Transverse colon (tissue), 4 donors: ENCODE results near the gene IDI1. TPM values are rescaled to one million over a fixed set of nuclear protein-coding genes. Genes with fewer than 3 reads are reported as not detected.

Experiments
- DNase-seq: peaks from one replicate; pipeline ENCODE4 v3.0.0-alpha.2; 2019
- H3K27ac ChIP-seq, 4 donors: fragments of 200-600 bp; sonication (generic); 2 replicates each; pipeline ENCODE4 v1.5.1; 2016 to 2018; ENCODE audit warnings: inconsistent platforms in 4 of 4
- H3K27me3 ChIP-seq: fragments of 200-600 bp; sonication (generic); 2 replicates; pipeline ENCODE4 v1.5.1; 2017; ENCODE audit warnings: inconsistent platforms
- H3K36me3 ChIP-seq, 4 donors: fragments of 200-600 bp; sonication (generic); 2 replicates each; pipeline ENCODE4 v1.5.1; 2017 to 2019; ENCODE audit warnings: inconsistent platforms in 4 of 4
- H3K4me1 ChIP-seq, 4 donors: fragments of 200-600 bp; sonication (generic); 2 replicates each; pipeline ENCODE4 v1.5.1; 2017 to 2020; ENCODE audit warnings: inconsistent platforms in 4 of 4
- H3K4me3 ChIP-seq, 4 donors: fragments of 200-600 bp; sonication (generic); 1 replicate in 1 of 4; 2 replicates in 3 of 4; pipeline versions ENCODE4 v1.5.1 to v1.6.1; 2017 to 2019; ENCODE audit warnings: inconsistent platforms in 4 of 4
- H3K9me3 ChIP-seq, 2 donors: fragments of 200-600 bp; sonication (generic); 2 replicates each; pipeline ENCODE4 v1.5.1; 2017 to 2019; ENCODE audit warnings: inconsistent platforms in 2 of 2
- CTCF ChIP-seq, 5 experiments: fragments of 200-600 bp in 3 of 5; fragments of 450-650 bp in 2 of 5; sonication (generic) in 3 of 5; IDR thresholded peaks; 1 replicate in 2 of 5; 2 replicates in 3 of 5; pipeline ENCODE4 v1.5.1; 2016 to 2017; ENCODE audit warnings: antibody characterized with exemption in 5 of 5, inconsistent platforms in 3 of 5, mild to moderate bottlenecking in 2 of 5, moderate library complexity in 1 of 5
- EP300 ChIP-seq: sonication (generic); formaldehyde crosslinking; IDR thresholded peaks from one replicate; pipeline ENCODE4 v1.6.1; 2017; ENCODE audit warnings: antibody characterized with exemption, low read depth
- POLR2A ChIP-seq: fragments of 450-650 bp; IDR thresholded peaks from one replicate; pipeline ENCODE4 v1.6.1; 2016; ENCODE audit warnings: antibody characterized with exemption, mild to moderate bottlenecking, moderate library complexity
- POLR2AphosphoS5 ChIP-seq, 3 donors: sonication (generic); formaldehyde crosslinking; IDR thresholded peaks; one replicate each; pipeline ENCODE4 v1.6.1; 2016; ENCODE audit warnings: antibody characterized with exemption in 3 of 3
- WGBS, 2 donors: methylation state at CpG; one replicate each; pipeline ENCODE4 v1.1.5; 2018; ENCODE audit warnings: low coverage in 1 of 2; 5-methylcytosine and 5-hydroxymethylcytosine counted together
- in situ Hi-C, 4 donors: fragments of 200-750 bp; cut with MboI; loops; one replicate each; pipeline versions ENCODE4 v1.15.0 to v1.15.1; 2017; ENCODE audit warnings: low sequenced_read_pairs in 3 of 4, low pct_ligation_motif_present in 1 of 4, low pct_unique_long_range_greater_than_20kb in 1 of 4
- intact Hi-C: fragments of 100-400 bp; cut with DNase I; formaldehyde crosslinking; loops from one replicate; pipeline ENCODE4 v1.15.1; 2023; ENCODE audit warnings: low total_unique reads
- total RNA-seq, 4 donors: library from RNA; depleted of rRNA; stranded (reverse); fragments of >200 nt; gene quantifications; one replicate each; pipeline ENCODE4 v1.1.0, GENCODE V29; 2016

IDI1 gene
- total RNA-seq, 4 donors from 2014 or later, result 31.1 to 81.5 (median 57.1) TPM

GRCh38 chr10:1035201-1035600, 13.7 kb downstream of the IDI1 start:
- Histone ChIP-seq H3K27ac (no peak overlapping the region), H3K4me1 (no peaks in the 10 kb centered on the region), H3K27me3 (no peaks in the 10 kb centered on the region), H3K36me3 (peaks cover 0 to 3% (median under 1%) of the 10 kb centered on the region in 4 donors), H3K4me3 (no peak overlapping the region), H3K9me3 (no peaks in the 10 kb centered on the region)
- in situ Hi-C loops, result no loop called here
- no peak for DNase-seq
- no peak for TF ChIP-seq POLR2A
- WGBS, 2 donors, result 72 to 92% methylated on average over 4 to 6 of the region's 6 CpGs
- intact Hi-C loops, result no loop called here

GRCh38 chr10:1034758-1035157, 14.2 kb downstream of the IDI1 start:
- WGBS, 2 donors, result 74 to 86% methylated on average over 3 of the region's 3 CpGs
- Histone ChIP-seq H3K4me3 (no peak overlapping the region), H3K9me3 (no peaks in the 10 kb centered on the region), H3K27me3 (no peaks in the 10 kb centered on the region), H3K27ac (no peak overlapping the region), H3K36me3 (no peaks in the 10 kb centered on the region), H3K4me1 (no peaks in the 10 kb centered on the region)
- DNase-seq, result no peak
- intact Hi-C loops (no loop called here), in situ Hi-C loops (no loop called here)
- no peak for TF ChIP-seq POLR2AphosphoS5 (IDR thresholded peaks at IDR 0.05)
- TF ChIP-seq EP300, result no peak
- no peak for TF ChIP-seq CTCF (IDR thresholded peaks at IDR 0.05)
- TF ChIP-seq POLR2A, result no peak

GRCh38 chr10:1033601-1034000, 15.3 kb downstream of the IDI1 start:
- Histone ChIP-seq H3K36me3 (no peaks in the 10 kb centered on the region), H3K27ac (no peak overlapping the region), H3K4me3 (no peak overlapping the region), H3K27me3 (no peaks in the 10 kb centered on the region), H3K4me1 (no peaks in the 10 kb centered on the region), H3K9me3 (no peaks in the 10 kb centered on the region)
- intact Hi-C loops, result no loop called here
- in situ Hi-C loops, result no loop called here
- WGBS, 2 donors, result 73% methylated on average over 1 of the region's 1 CpG; no CpG with 5 or more reads in 1 of the 2 donors
- TF ChIP-seq EP300 (no peak), POLR2AphosphoS5 (IDR thresholded peaks at IDR 0.05) (no peak), POLR2A (no peak), CTCF (IDR thresholded peaks at IDR 0.05) (no peak)
- no peak for DNase-seq

GRCh38 chr10:1029838-1030237, 19.1 kb downstream of the IDI1 start:
- Histone ChIP-seq H3K36me3 (no peaks in the 10 kb centered on the region), H3K27me3 (no peaks in the 10 kb centered on the region), H3K27ac (no peak overlapping the region), H3K4me1 (no peaks in the 10 kb centered on the region), H3K4me3 (no peak overlapping the region), H3K9me3 (no peaks in the 10 kb centered on the region)
- TF ChIP-seq CTCF (IDR thresholded peaks at IDR 0.05) (no peak), POLR2A (no peak), POLR2AphosphoS5 (IDR thresholded peaks at IDR 0.05) (no peak), EP300 (no peak)
- WGBS, 2 donors, result 97% methylated on average over 7 of the region's 7 CpGs; no CpG with 5 or more reads in 1 of the 2 donors
- no peak for DNase-seq
- intact Hi-C loops (no loop called here), in situ Hi-C loops (no loop called here)

GRCh38 chr10:1026578-1026977, 22.3 kb downstream of the IDI1 start:
- H3K4me3 ChIP-seq, result no peak overlapping the region
- no peaks in the 10 kb centered on the region for H3K27me3 ChIP-seq
- H3K27ac ChIP-seq, result no peak overlapping the region
- no peak for DNase-seq
- H3K36me3 ChIP-seq, result no peaks in the 10 kb centered on the region
- H3K4me1 ChIP-seq, result no peaks in the 10 kb centered on the region
- H3K9me3 ChIP-seq, result no peaks in the 10 kb centered on the region
- in situ Hi-C loops (no loop called here), intact Hi-C loops (no loop called here)
- no peak for TF ChIP-seq EP300
- 96 to 97% methylated on average over 6 of the region's 6 CpGs for WGBS, 2 donors
